Stimulated activated CD8-positive, alpha-beta memory T cell treated with anti-CD3 and anti-CD28 coated beads, Interleukin-12 subunit alpha, Interleukin-12 subunit beta, amount 100 ng/mL, for 1 hour (primary cell): Measurements from ENCODE around the gene ABCE1.
"Not testable (repeated sequence)": the region's sequence is repeated elsewhere in the genome, so short reads cannot be mapped to it uniquely, and the experiment has no call there.

Experiments
- DNase-seq: peaks from one replicate; pipeline ENCODE4 v3.0.0-alpha.2; 2020; ENCODE audit warnings: low read depth

Gene ABCE1

GRCh38 chr4:145102619-145103018 is 4.5 kb downstream of the ABCE1 start:
- no peak for DNase-seq

DNA sequence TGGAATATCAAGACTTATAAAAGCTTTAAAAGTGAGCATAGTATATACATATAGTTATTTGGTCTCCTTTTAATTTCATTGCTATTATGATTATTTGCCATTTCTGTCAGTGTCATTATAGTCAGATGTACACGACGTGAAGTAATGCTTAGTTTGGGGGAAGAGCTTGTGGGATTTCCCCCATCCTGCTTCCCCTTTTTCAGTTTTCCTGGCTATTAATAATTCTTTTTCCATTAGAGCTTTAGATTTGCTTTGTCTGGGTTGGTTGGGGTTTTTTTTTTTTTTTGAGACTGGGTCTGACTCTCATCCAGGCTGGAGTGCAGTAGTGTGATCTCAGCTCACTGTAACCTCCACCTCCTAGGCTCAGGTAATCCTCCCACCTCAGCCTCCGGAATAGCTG is 5.4 kb downstream of the ABCE1 start:
- no peak for DNase-seq

GRCh38 chr4:145107126-145107525 is 9.0 kb downstream of the ABCE1 start:
- DNase-seq = no peak

DNA sequence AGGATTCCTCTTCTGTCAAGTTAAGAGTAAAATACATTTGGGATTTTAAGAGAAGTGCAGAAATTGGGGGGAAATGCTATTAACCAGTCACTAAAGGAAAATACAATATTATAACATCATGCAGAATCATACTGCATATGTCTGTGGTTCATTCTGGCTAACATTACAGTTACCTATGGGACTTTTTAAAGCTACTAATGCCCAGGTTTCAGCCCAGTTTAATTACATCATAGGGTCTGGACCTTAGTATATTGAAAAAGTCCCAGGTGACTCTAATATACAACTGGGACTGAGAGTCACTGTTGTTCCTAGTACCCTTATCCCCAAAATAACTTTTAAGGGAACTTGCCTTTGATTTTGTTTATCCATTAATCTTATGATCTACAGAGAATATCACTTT is 10.0 kb downstream of the ABCE1 start:
- no peak for DNase-seq

GRCh38 chr4:145125396-145125795 is 27.3 kb downstream of the ABCE1 start:
- no peak for DNase-seq

DNA sequence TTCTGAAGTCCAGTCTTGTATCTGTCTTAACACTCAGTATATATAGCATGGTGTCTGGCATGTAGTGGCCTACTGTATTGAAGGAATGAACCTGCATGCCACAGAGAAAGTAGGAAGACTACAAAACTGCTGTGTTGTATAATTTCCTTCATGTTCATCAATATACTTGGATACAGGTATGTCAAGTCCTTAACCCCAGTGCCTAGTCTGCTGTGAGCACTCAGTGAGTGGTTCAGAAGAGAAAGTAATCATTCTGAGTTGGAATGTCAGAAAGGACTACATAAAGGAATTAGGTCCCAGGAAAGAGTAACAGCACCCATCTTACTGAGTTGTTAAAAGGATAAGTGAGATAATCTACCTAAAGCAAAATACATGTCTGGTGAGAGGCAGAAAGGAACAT is 32.0 kb downstream of the ABCE1 start:
- DNase-seq = no peak

DNA sequence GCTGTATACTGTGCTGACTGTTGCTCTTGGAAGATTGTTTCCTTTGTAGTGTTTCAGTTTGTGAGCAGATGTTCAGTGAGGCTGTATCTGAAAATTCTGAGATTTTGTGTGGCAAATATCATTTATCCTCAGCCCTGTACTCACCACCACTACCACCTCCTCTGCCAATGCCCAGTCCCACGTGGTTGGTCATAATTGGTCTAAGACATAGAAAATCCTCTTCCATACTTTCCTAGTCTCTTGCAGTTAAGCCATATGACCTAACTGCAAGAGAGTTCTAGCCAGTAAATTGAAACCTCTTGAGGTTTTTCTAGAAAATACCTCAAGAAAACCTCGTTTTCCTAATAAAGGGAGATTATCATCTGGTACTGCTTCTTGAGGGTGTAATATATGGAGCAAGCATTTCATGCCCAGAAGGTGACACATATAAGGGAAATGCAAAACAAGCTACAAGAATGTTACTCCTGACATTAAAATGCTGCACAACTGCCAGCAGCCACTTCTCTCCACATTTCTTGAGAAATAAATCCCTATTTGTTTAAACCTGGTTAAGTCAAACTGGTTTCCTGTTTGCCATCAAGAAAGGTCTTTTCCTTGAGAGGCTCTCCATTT is 32.8 kb downstream of the ABCE1 start:
- DNase-seq = no peak

DNA sequence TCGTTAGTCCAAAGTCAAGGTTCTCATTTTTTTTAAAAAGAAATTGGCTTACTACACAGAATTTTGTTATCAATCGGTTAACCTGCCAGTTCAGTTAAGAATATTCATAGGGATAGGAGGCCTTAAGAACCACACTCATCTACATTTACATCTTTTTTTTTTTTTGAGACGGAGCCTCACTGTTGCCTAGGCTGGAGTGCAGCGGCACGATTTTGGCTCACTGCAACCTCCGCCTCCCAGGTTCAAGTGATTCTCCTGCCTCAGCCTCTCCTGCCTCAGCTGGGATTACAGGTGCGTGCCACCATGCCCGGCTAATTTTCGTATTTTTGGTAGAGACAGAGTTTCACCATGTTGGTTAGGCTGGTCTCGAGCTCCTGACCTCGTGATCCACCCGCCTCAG is 33.7 kb downstream of the ABCE1 start:
- no peak for DNase-seq

DNA sequence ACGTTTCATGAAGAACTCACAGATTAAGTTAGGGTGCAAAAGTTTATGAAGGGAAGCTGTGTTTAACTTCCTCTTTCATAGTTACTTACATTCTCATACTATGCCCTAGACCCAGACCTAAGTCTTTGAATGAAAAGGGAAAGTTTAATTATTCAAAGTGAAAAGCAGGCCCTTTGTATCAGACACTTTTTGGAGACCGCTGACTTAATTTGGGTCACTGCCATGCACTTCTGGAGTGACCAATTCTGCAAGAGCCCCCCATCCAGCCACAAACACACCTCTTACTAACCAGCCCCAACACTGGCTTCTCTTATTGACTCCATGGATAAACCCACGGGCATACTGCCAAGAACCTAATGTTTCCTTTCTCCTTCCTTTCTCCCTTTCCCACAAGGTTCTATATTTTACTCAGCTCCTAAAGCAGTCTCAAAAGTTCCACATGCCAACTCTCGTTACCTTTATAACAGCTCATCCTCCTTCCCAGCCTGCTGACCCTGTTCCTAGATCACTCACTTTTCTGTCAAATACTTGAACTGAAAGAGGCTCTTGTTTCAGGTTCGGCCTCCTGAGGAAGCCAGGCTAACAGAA is 34.5 kb downstream of the ABCE1 start:
- no peak for DNase-seq

GRCh38 chr4:145136219-145136618 is 38.1 kb downstream of the ABCE1 start:
- DNase-seq = not testable (repeated sequence)

GRCh38 chr4:145148980-145149379 is 50.9 kb downstream of the ABCE1 start:
- no peak for DNase-seq

- no peak for DNase-seq
Measured at GRCh38 chr4:145153181-145153903, 55.2 kb downstream of the ABCE1 start.

DNA sequence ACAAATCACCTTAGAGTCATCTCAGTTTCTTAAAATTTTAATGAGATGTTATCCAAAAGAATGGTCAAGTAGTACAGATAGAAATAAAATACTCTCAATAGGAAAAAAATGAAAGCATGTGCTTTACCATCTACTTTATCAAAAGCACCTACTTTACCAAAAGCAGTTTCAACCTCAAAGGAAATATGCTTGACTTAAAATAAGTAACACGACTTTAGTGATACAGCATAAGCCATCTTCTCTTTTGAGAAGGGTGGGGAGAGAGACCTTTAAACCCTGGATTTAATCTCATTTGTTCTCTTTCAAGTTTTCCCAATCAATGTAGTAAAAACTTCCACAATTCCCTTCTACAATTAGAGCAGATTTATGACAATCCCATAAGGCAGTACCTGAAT is 55.8 kb downstream of the ABCE1 start:
- no peak for DNase-seq

DNA sequence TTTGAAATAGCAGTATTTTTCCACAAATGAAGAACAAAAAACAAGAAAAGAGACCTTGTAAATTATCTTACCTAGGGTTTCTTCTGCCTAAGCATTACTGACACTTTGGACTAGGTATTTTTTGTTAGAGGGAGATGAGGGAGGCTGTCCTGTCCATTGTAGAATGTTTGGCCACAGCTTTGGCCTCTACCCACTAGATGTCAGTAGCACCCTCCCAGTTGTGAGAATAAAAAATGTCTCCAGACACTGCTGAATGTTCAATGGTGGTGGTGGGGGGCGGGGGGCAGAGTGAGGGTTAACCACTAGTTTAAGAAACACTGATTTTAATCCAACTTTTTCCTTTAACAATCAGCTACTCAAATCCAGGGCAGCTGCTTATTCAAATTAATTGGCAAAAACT is 56.5 kb downstream of the ABCE1 start:
- no peak for DNase-seq

DNA sequence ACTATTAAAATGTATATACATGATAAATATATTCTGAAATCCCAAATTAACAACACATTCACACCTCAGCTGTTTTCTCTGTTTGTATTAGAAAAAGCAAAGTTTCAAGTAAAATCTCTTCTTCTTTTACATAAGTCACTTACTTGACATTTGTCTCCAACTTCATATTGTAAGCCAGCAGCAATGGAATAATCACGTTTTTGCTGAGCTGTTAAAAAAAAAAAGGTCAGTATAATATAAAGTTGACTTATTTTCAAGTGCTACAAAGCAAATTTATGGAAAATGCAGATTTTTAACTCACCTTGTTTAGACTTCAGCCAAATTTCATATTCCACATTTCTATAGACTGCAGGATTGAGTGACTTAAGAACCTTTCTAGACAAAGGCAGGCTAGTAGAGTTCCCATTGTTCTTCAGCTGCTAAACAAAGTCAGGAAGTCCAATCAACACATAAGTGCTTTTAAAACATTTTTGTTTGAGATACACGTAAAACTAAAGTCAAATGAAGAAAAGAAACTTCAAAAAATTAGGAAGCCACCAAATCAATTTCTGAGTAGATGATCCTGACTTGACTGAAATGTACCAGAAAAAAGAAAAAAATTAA is 57.3 kb downstream of the ABCE1 start:
- DNase-seq = no peak

DNA sequence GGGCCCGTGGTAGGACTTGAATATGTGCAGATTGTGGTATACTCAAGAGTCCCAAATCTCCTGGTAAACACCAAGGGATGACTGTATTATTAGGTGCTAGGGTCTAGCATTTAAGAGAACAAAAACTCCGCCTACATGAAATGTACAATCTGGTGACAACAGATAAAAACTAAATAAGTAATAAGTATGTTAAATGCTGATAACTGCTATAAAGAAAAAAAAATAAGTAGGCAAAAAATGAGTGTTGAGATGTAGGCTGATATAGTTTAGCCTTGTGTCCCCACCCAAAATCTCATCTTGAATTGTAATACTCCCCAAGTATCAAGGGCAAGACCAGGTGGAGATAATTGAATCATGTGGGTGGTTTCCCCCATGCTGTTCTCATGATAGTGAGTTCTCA is 58.9 kb downstream of the ABCE1 start:
- no peak for DNase-seq

GRCh38 chr4:145161549-145161948 is 63.4 kb downstream of the ABCE1 start:
- DNase-seq = no peak

DNA sequence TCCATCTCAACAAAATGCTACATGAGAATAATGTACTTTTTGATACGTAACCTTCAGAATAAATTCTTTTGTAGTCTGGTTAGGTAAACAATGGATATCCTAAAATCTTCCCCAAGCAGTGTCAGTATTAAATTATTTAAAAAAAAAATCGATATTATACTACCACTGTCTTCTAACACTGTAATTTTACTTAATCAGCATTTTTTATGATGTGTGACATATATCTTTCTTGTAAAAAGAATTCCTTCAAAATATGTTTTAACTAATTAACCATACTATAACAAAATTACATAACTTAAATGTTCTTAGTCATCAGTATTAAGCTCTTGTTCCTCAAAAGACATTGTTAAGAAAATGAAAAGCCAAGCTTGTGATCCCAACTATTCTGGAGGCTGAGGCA is 69.8 kb downstream of the ABCE1 start:
- DNase-seq = no peak

DNA sequence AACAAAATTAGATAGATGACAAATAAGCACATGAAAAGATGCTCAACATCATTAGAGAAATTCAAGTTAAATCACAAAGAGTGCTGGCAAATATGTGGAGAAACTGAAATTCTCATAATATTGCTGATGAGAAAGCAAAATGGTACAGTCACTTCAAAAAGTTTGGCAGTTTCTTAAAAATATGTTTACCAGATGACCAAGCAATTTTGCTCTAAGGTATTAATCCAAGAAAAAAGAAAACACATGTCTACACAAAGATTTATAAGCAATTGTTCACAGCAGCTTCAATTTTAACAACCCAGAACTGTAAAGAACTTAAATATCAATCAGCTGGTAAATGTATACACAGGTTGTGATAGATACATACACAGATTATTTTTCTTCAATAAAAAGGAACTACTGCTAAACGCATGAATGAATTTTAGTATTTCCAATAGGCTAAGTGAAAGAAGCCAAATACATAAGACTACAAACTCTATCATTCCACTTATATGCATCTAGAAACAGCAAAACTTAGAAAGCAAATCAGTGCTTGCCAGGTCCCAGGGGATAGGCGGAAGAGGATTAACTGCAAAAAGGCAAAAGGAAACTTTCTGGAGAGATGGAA is 70.6 kb downstream of the ABCE1 start:
- DNase-seq = no peak

DNA sequence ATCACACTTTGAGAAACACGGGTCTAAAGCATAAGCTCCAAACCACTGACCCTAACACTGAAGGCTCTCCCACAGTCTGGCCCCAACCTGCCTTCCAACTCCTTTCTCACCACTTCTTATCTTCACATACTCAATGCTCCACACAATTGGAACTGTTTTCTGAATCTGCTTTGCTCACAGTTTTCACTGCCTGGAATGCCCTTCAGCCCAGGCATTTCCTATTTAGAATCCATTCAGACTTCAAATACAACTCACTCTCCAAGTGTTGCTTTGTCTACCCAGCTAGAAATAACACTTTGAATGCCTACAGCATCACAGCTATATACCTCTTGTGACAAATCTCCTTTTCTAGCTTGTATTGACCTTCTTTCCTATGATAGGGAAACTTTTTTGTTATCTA is 72.1 kb downstream of the ABCE1 start:
- no peak for DNase-seq

DNA sequence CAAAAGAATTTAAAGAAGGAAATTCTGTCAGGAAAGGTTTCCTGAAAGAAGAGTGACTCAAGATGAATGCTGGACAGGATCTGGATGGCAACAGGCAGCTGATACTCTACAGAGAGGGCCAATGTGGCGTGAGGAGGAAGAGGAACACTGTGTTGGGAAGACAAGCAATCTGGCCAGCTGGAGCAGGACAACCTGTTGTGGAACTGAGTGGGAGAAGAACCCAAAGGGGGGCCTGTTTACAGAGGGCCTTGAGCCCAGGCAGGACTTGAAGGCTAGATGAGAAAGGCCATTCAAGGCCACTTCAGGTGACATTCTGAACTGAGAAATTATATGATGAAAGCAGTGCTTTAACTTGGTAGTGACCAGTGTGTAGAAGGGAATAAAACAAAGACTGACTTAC is 73.8 kb downstream of the ABCE1 start:
- no peak for DNase-seq

DNA sequence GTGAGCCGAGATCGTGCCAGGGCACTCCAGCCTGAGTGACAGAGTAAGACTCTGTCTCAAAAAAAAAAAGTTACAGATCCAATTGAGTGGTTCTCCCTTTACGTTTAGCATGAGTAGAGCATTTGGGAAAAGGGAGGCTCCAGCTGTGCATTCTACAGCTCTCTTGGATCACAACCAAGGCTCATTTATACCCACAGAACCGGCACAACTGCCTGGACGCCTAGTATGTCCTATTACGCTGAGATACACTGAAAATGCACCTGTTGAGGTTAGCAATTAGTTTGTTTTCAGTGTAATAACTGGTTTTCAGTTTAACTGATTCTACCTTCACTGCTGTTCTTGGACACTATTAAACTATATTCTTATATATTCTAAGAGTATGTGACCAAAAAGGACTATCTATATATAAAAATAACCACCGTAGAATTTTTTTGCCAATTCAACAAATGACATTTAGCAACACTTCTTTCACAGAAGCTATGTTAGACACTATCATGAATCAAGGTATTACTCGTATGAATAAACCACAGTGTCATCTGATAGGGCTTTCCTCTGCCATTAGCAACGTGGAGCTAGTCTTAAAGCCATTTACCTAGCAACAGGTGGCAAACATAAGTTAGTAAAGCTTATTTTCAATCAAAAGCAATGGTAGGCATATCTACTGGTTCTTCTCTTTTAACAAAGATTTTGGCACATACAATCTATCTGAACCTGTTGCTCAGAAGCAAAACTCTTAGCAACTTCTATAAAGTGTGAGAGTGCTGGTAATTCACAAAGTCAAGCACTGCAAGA is 78.7 kb downstream of the ABCE1 start:
- DNase-seq = no peak
